Measurements from ENCODE around the gene AHCYL1. TPM values are rescaled to one million over a fixed set of nuclear protein-coding genes. Genes with fewer than 3 reads are reported as not detected.

Gene AHCYL1
- total RNA-seq, 1 experiment from 2014 or later, result 37.6 TPM

- no peak for DNase-seq (ENCODE audit: low spot score)
Measured at GRCh38 chr1:109976762-109977161, 7.8 kb upstream of the AHCYL1 start.

GRCh38 chr1:109977225-109977624, 7.3 kb upstream of the AHCYL1 start:
- DNase-seq (ENCODE audit: low spot score), result no peak

- DNase-seq (ENCODE audit: low spot score), result no peak
Measured at GRCh38 chr1:109977657-109978378, 6.7 kb upstream of the AHCYL1 start.

- no peak for DNase-seq (ENCODE audit: low spot score)
Measured at GRCh38 chr1:109978761-109979488, 5.6 kb upstream of the AHCYL1 start.

DNA sequence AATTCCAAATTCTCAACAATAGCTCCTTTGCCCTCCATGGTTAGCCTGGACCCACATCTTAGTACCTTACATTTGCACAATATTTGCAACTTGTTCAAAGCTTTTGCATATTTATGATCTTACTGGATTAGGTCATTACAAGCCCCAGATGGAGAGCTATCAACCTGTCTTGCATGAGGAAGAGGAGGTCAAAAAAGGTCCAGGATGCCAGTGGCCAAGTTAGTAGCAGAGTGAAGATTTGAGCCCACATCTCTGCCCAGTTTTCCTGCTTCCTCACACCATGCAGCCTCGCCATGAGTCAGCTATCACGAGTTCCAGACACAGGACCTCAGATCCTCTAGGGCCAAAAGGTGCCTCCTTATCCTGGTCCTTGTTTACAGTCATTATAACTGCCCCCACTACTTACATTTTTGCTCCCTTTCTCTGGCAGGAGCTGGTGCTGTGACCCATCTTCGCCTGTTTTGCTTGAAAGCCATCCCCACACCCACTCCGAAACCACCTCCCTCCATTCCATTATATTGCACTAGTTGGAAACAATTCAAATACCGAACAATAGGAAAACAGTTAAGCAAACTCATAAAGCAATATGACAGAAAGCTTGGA, 5.0 kb upstream of the AHCYL1 start:
- DNase-seq (ENCODE audit: low spot score), result peak; percentile 85

DNA sequence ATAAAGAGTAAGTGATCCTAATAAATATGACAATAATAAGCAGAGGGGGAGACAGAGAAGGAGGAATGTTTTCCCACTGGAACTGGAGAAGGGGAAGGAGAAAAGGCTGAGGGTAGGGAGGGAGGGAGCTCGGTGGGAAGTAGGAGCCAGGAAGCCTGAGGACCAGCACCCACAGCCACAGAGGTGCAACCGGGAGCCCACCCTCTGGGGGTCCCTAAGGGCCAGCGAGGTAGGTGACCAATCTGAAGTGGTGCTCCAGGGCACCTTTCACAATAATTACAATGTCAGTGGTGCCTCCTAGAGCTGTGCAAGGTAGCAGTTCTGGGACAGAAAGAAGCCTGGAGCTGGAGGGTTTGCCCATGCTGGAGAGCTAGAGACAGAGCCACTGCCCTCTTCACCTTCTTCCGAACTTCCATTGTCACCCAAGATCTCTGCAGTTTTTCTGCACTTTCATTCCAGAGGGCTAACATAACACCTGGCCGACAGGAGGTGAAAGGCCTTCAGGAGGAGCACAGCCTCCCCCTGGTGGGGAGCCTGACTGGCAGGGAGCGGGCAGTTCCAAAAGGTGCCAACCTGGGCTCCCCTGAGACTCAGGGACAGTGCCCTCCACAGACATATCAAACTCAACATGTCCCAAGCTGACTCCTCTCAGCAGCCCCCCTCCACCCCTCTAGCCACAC, 4.1 kb upstream of the AHCYL1 start:
- DNase-seq (ENCODE audit: low spot score), result no peak

DNA sequence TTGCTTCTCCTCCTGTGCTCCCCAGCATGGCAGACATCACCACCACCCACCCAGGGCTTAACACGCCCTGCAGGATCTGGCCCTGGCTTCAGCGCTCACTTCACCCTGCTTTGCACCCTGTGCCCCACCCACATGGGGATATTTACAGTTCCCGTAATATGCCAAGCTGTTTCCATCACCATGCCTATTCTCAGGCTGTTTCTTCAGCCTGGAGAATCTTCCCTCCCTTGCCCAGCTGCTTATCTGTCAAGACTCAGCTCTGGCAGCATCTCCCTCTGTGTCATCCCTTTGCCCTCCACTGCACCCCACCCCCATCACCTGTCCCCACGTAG, 3.6 kb upstream of the AHCYL1 start:
- no peak for DNase-seq (ENCODE audit: low spot score)

GRCh38 chr1:109983380-109984189, 980 bp upstream of the AHCYL1 start:
- DNase-seq (ENCODE audit: low spot score), result no peak

- no peak for DNase-seq (ENCODE audit: low spot score)
Measured at GRCh38 chr1:109984190-109984455, 442 bp upstream of the AHCYL1 start.

GRCh38 chr1:109985247-109986053, 885 bp downstream of the AHCYL1 start:
- DNase-seq (ENCODE audit: low spot score), result no peak

- no peak for DNase-seq (ENCODE audit: low spot score)
Measured at GRCh38 chr1:109986054-109986444, 1.5 kb downstream of the AHCYL1 start.

DNA sequence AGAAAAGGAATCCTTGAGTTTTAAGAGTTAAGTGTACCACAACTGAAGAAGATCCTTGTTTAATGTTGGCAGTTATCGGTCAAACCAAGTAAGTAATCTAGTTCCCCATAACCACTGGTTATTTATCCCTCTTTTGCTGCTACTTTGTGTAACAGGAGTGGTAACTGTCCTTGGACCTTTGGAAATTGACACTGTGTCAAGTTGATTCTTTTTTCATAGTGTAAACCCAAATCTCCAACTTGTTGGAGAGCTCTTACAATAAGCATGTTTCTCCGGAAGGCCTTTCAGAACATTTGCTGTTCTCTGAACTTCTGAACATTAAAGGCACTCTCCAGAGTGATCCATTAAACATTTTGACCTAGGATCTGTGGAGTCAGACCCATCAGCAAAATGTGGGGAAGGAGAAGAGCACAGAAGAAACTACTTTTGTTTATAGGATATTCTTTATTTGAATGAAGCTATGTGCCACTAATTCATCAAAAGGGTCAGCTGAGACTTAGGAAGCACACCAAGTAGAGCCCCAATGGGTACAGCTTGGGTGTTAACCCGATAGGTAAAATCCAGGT, 3.9 kb downstream of the AHCYL1 start:
- DNase-seq (ENCODE audit: low spot score), result no peak

- no peak for DNase-seq (ENCODE audit: low spot score)
Measured at GRCh38 chr1:109989506-109990301, 5.1 kb downstream of the AHCYL1 start.

DNA sequence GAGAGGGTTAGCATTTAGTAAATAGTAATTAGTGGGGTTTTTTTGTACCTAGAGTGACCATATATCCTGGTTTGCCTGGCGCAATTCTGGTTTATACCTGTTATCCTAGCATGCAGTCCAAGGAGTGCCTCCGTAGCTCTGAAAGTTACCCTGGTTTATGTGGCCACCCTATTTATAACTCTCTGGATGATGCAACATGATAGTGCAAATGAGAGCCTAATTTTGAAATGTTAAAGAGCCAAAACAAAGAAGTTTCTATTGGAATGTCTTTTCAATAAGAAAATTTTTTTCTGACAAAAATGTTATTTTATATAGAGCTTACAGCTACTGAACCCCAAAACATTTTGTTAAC, 5.7 kb downstream of the AHCYL1 start:
- DNase-seq (ENCODE audit: low spot score), result no peak

GRCh38 chr1:109991400-109991925, 6.9 kb downstream of the AHCYL1 start:
- no peak for DNase-seq (ENCODE audit: low spot score)

- DNase-seq (ENCODE audit: low spot score), result no peak
Measured at GRCh38 chr1:109993885-109994284, 9.3 kb downstream of the AHCYL1 start.

DNA sequence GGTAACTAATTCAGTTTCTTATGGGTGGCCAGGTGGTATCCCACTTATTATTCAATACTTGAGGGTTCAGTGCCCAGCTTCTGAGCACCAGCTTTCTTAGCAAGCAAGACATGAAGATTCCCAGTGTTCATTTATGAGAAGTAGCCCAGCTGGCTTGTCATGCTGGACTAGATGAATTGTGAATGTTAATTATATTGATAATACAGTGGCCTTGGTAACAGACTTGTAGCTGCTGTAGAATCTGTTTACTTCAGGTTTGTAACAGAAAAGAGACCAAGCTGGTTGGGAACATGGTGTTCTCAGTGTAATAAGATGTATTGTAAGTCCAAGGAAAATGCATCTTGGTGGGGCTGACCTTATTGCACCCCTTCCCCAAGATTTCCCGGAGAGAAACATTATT, 10.1 kb downstream of the AHCYL1 start:
- no peak for DNase-seq (ENCODE audit: low spot score)

GRCh38 chr1:109995536-109995935, 11.0 kb downstream of the AHCYL1 start:
- DNase-seq (ENCODE audit: low spot score), result no peak

DNA sequence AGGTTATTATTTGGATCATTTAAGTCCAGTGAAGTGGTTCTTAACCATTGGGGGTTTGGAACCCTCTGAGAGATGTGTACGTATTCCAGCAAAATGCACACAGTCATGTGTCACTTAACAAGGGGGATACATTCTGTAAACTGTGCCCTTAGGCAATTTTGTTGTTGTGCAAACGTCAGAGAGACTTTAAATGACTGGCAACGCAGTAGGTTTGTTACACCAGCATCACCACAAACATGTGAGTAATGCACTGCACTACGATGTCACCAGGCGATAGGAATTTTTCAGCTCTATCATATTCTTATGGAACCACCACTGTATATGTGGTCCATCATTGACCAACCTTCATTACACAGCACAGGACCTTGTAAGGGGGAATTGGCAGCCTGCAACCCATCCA, 11.9 kb downstream of the AHCYL1 start:
- DNase-seq (ENCODE audit: low spot score), result no peak

Data from A172 (cell line).